ENCODE measurements around the gene ZNF611.

DNA sequence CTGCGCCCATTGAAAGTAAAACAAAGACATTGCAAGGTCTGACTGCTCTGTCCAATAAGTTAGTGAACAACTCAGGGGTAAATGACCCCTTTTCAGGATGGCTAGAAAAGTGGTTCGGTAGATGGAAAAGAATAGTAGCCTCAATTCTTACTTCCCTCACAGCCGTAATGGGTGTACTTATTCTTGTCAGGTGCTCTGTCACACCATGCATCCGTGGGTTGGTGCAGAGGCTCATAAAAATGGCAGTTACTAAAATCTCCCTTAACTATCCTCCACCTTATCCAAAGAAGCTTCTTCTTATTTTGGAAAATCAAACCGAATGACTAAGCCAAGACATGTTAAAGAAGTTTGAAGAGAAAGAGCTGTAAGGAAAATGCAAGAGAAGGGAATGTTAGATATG is 65.3 kb downstream of the ZNF611 start:
- TF ChIP-seq, protein P1, sequence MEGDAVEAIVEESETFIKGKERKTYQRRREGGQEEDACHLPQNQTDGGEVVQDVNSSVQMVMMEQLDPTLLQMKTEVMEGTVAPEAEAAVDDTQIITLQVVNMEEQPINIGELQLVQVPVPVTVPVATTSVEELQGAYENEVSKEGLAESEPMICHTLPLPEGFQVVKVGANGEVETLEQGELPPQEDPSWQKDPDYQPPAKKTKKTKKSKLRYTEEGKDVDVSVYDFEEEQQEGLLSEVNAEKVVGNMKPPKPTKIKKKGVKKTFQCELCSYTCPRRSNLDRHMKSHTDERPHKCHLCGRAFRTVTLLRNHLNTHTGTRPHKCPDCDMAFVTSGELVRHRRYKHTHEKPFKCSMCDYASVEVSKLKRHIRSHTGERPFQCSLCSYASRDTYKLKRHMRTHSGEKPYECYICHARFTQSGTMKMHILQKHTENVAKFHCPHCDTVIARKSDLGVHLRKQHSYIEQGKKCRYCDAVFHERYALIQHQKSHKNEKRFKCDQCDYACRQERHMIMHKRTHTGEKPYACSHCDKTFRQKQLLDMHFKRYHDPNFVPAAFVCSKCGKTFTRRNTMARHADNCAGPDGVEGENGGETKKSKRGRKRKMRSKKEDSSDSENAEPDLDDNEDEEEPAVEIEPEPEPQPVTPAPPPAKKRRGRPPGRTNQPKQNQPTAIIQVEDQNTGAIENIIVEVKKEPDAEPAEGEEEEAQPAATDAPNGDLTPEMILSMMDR (IDR thresholded peaks at IDR 0.05) = no peak
- no peak for TF ChIP-seq SP1 (CRISPR knock-in tag; conservative IDR thresholded peaks at IDR 0.05)
- TF ChIP-seq ZNF121 (CRISPR knock-in tag; IDR thresholded peaks at IDR 0.05) = no peak
- TF ChIP-seq, protein P2, sequence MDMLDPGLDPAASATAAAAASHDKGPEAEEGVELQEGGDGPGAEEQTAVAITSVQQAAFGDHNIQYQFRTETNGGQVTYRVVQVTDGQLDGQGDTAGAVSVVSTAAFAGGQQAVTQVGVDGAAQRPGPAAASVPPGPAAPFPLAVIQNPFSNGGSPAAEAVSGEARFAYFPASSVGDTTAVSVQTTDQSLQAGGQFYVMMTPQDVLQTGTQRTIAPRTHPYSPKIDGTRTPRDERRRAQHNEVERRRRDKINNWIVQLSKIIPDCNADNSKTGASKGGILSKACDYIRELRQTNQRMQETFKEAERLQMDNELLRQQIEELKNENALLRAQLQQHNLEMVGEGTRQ (CRISPR knock-in tag; IDR thresholded peaks at IDR 0.05) = no peak
- TF ChIP-seq, protein P3, sequence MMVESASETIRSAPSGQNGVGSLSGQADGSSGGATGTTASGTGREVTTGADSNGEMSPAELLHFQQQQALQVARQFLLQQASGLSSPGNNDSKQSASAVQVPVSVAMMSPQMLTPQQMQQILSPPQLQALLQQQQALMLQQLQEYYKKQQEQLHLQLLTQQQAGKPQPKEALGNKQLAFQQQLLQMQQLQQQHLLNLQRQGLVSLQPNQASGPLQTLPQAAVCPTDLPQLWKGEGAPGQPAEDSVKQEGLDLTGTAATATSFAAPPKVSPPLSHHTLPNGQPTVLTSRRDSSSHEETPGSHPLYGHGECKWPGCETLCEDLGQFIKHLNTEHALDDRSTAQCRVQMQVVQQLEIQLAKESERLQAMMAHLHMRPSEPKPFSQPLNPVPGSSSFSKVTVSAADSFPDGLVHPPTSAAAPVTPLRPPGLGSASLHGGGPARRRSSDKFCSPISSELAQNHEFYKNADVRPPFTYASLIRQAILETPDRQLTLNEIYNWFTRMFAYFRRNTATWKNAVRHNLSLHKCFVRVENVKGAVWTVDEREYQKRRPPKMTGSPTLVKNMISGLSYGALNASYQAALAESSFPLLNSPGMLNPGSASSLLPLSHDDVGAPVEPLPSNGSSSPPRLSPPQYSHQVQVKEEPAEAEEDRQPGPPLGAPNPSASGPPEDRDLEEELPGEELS (CRISPR knock-in tag; IDR thresholded peaks at IDR 0.05) = no peak
- TF ChIP-seq TEAD4 (CRISPR knock-in tag; IDR thresholded peaks at IDR 0.05) = no peak

Data from WTC11 (cell line).